OCI-LY7 (cell line): Measurements from ENCODE around the gene ANKRD65. TPM values are rescaled to one million over a fixed set of nuclear protein-coding genes. Genes with fewer than 3 reads are reported as not detected.

ENCODE experiments used
- BruUV-seq: library from RNA; stranded (reverse); fragments of 400-500 nt; replicated peaks from 2 replicates; lab custom pipeline; 2021; lab: Mats Ljungman, UMichigan
- CTCF ChIA-PET: fragments of 300-600 bp; sonication (Branson Sonifier 250); formaldehyde crosslinking; loops from one replicate; lab custom pipeline; 2022; ENCODE audit warnings: antibody characterized with exemption; ENCODE audit not compliant: unreplicated experiment; lab: Charles Lee
- POLR2A ChIA-PET: fragments of 300-600 bp; sonication (Branson Sonifier 250); formaldehyde crosslinking; loops from one replicate; lab custom pipeline; 2022; ENCODE audit warnings: antibody characterized with exemption; lab: Charles Lee
- DNase-seq: peaks from one replicate; pipeline ENCODE4 v3.0.0-alpha.2; 2015; ENCODE audit warnings: low spot score
- H2AFZ ChIP-seq: fragments of 200-600 bp; sonication (generic), shearing (Covaris generic); 2 replicates; pipeline ENCODE4 v1.6.1; 2014; ENCODE audit warnings: mild to moderate bottlenecking, antibody characterized with exemption, low read length, moderate library complexity
- H3K27ac ChIP-seq: fragments of 200-600 bp; sonication (generic); 2 replicates; pipeline ENCODE4 v1.5.1; 2014; ENCODE audit warnings: mixed run types, low read depth, mild to moderate bottlenecking, moderate library complexity, low read length, inconsistent platforms; ENCODE audit not compliant: poor library complexity, severe bottlenecking
- H3K36me3 ChIP-seq: fragments of 200-600 bp; sonication (generic); 2 replicates; pipeline ENCODE4 v1.6.1; 2014; ENCODE audit warnings: mild to moderate bottlenecking, antibody characterized with exemption, low read length, moderate library complexity, mixed read lengths; ENCODE audit not compliant: insufficient read depth
- H3K4me1 ChIP-seq: fragments of 200-600 bp; sonication (generic); 2 replicates; pipeline ENCODE4 v1.5.1; 2014; ENCODE audit warnings: mild to moderate bottlenecking, low read length; ENCODE audit not compliant: insufficient read depth, poor library complexity, severe bottlenecking
- H3K4me2 ChIP-seq: fragments of 200-600 bp; sonication (generic); 2 replicates; pipeline ENCODE4 v1.6.1; 2014; ENCODE audit warnings: mild to moderate bottlenecking, low read length
- H3K4me3 ChIP-seq: fragments of 200-600 bp; sonication (generic); 2 replicates; pipeline ENCODE4 v1.5.1; 2014; ENCODE audit warnings: mild to moderate bottlenecking, low read depth, low read length; ENCODE audit not compliant: poor library complexity, severe bottlenecking
- H3K79me2 ChIP-seq: fragments of 200-600 bp; sonication (generic); 2 replicates; pipeline ENCODE4 v1.6.1; 2016; ENCODE audit warnings: low read depth, mild to moderate bottlenecking, low read length, moderate library complexity, mixed read lengths; ENCODE audit not compliant: insufficient read depth
- H3K9me2 ChIP-seq: fragments of 200-600 bp; sonication (generic); 2 replicates; pipeline ENCODE4 v1.6.1; 2016; ENCODE audit warnings: mild to moderate bottlenecking, low read length, mixed read lengths; ENCODE audit not compliant: insufficient read depth
- H3K9me3 ChIP-seq: fragments of 200-600 bp; sonication (generic); 2 replicates; pipeline ENCODE4 v1.6.1; 2014; ENCODE audit warnings: mild to moderate bottlenecking, mixed run types, low read length, mixed read lengths
- H4K20me1 ChIP-seq: fragments of 200-600 bp; sonication (generic); 2 replicates; pipeline ENCODE4 v1.6.1; 2014; ENCODE audit warnings: mild to moderate bottlenecking, antibody characterized with exemption, low read length, moderate library complexity, mixed read lengths; ENCODE audit not compliant: insufficient read depth
- CTCF ChIP-seq: fragments of 200-600 bp; sonication (generic); conservative IDR thresholded peaks from 2 replicates; pipeline ENCODE4 v1.5.1; 2014; ENCODE audit warnings: mild to moderate bottlenecking, antibody characterized with exemption, low read length, moderate library complexity, mixed read lengths
- EZH2phosphoT487 ChIP-seq: fragments of 200-600 bp; sonication (generic); IDR thresholded peaks from 2 replicates; pipeline ENCODE4 v1.6.1; 2018; ENCODE audit warnings: low read depth, borderline replicate concordance, mild to moderate bottlenecking, mixed run types, antibody characterized with exemption, low read length, moderate library complexity, mixed read lengths
- intact Hi-C: fragments of 100-400 bp; cut with micrococcal nuclease; formaldehyde crosslinking; loops from one replicate; pipeline ENCODE4 v1.10.0; 2022; ENCODE audit not compliant: unreplicated experiment
- total RNA-seq, 2 experiments: library from RNA; depleted of rRNA in 1 of 2; stranded (reverse); fragments of >200 nt in 1 of 2; shearing (Covaris generic) in 1 of 2; gene quantifications; 2 replicates each; pipeline ENCODE4 v1.2.3, GENCODE V29; 2014 to 2022

Gene ANKRD65
- total RNA-seq, 2 experiments from 2014 or later = not detected

GRCh38 chr1:1381294-1381693 lies 39.8 kb downstream of the ANKRD65 start:
- H3K4me2 ChIP-seq = no peak overlapping the region
- no peaks in the 10 kb centered on the region for H3K9me2 ChIP-seq
- H3K79me2 ChIP-seq = peaks cover 9% of the 10 kb centered on the region; the same call in 1 of the 2 replicates
- H2AFZ ChIP-seq = no peak overlapping the region
- H3K4me3 ChIP-seq = no peak overlapping the region
- peaks cover 53% of the 10 kb centered on the region for H3K36me3 ChIP-seq
- DNase-seq = no peak
- ChIA-PET POLR2A (no interaction called here), CTCF (no interaction called here)
- H3K9me3 ChIP-seq = no peaks in the 10 kb centered on the region
- intact Hi-C loops = no loop called here
- peaks cover 7% of the 10 kb centered on the region for H3K4me1 ChIP-seq
- no TSS peak for BruUV-seq
- no peaks in the 10 kb centered on the region for H4K20me1 ChIP-seq
- H3K27ac ChIP-seq = no peak overlapping the region
- no peak for TF ChIP-seq CTCF
- no peak for TF ChIP-seq EZH2phosphoT487

- Histone ChIP-seq H3K27ac (no peak overlapping the region), H3K4me3 (no peak overlapping the region), H3K36me3 (peaks cover 52% of the 10 kb centered on the region), H3K79me2 (peaks cover 9% of the 10 kb centered on the region; the same call in 1 of the 2 replicates), H4K20me1 (no peaks in the 10 kb centered on the region), H3K4me2 (no peak overlapping the region), H3K4me1 (peaks cover 12% of the 10 kb centered on the region), H3K9me2 (no peaks in the 10 kb centered on the region), H3K9me3 (no peaks in the 10 kb centered on the region), H2AFZ (no peak overlapping the region)
- no TSS peak for BruUV-seq
- intact Hi-C loops = no loop called here
- no peak for DNase-seq
- ChIA-PET POLR2A (no interaction called here), CTCF (no interaction called here)
- no peak for TF ChIP-seq EZH2phosphoT487
- TF ChIP-seq CTCF = no peak
These were observed 40.2 kb downstream of the ANKRD65 start for GRCh38 chr1:1380860-1381259.

GRCh38 chr1:1377540-1378205 lies 43.4 kb downstream of the ANKRD65 start:
- Histone ChIP-seq H3K79me2 (peaks cover 30% of the 10 kb centered on the region), H3K4me2 (no peak overlapping the region), H3K36me3 (peaks cover 47% of the 10 kb centered on the region), H3K9me2 (no peaks in the 10 kb centered on the region), H2AFZ (no peak overlapping the region), H3K9me3 (no peaks in the 10 kb centered on the region), H3K4me1 (peaks cover 27% of the 10 kb centered on the region), H3K4me3 (no peak overlapping the region), H4K20me1 (no peaks in the 10 kb centered on the region), H3K27ac (no peak overlapping the region)
- TF ChIP-seq CTCF (no peak), EZH2phosphoT487 (no peak)
- ChIA-PET CTCF (interaction anchor here (0.9 kb wide), 1 partner anchor 21 kb away, joined by 3 read pairs; the partner anchor contains the start of gene CCNL2), POLR2A (interaction anchor here (0.5 to 0.8 kb wide), 3 partner anchors 9 to 735 kb away, joined by 3 read pairs; no protein-coding TSS in a partner anchor)
- no peak for DNase-seq
- intact Hi-C loops = no loop called here
- no TSS peak for BruUV-seq
